ENCODE data around the gene SLC35E4.

SLC35E4 gene

GRCh38 chr22:30601464-30601863 lies 34.1 kb upstream of the SLC35E4 start:
- TF ChIP-seq YY1 (IDR thresholded peaks at IDR 0.05; ENCODE audit: low read depth) (no peak), TEAD4 (IDR thresholded peaks at IDR 0.05) (no peak)

GRCh38 chr22:30602049-30602448 lies 33.5 kb upstream of the SLC35E4 start:
- peak; percentile 54 for TF ChIP-seq RAD21 (IDR thresholded peaks at IDR 0.05; ENCODE audit: low read depth)
- no peak for TF ChIP-seq USF1 (IDR thresholded peaks at IDR 0.05)
- no peak for TF ChIP-seq MAX (IDR thresholded peaks at IDR 0.05)

GRCh38 chr22:30603801-30604200 lies 31.8 kb upstream of the SLC35E4 start:
- TF ChIP-seq CEBPB (IDR thresholded peaks at IDR 0.05) = no peak
- TF ChIP-seq NFIC (IDR thresholded peaks at IDR 0.05) = no peak
- no peak for TF ChIP-seq FOXM1 (IDR thresholded peaks at IDR 0.05; ENCODE audit: borderline replicate concordance, low read depth)
- TF ChIP-seq REST (IDR thresholded peaks at IDR 0.05; ENCODE audit: low read depth) = no peak
- no peak for TF ChIP-seq RAD21 (IDR thresholded peaks at IDR 0.05; ENCODE audit: low read depth)
- TF ChIP-seq YY1 (IDR thresholded peaks at IDR 0.05; ENCODE audit: low read depth) = no peak
- no peak for TF ChIP-seq ZBTB7A (IDR thresholded peaks at IDR 0.05; ENCODE audit: low read depth)
- TF ChIP-seq EP300 (IDR thresholded peaks at IDR 0.05; ENCODE audit: borderline replicate concordance) = no peak
- TF ChIP-seq CREB1 (IDR thresholded peaks at IDR 0.05; ENCODE audit: low read depth) = no peak
- TF ChIP-seq EGR1 (IDR thresholded peaks at IDR 0.05) = no peak

- TF ChIP-seq FOXM1 (IDR thresholded peaks at IDR 0.05; ENCODE audit: borderline replicate concordance, low read depth) (no peak), NFIC (IDR thresholded peaks at IDR 0.05) (no peak), EGR1 (IDR thresholded peaks at IDR 0.05) (no peak), REST (IDR thresholded peaks at IDR 0.05; ENCODE audit: low read depth) (no peak), YY1 (IDR thresholded peaks at IDR 0.05; ENCODE audit: low read depth) (no peak), ZBTB7A (IDR thresholded peaks at IDR 0.05; ENCODE audit: low read depth) (no peak), USF1 (IDR thresholded peaks at IDR 0.05) (no peak), RAD21 (IDR thresholded peaks at IDR 0.05; ENCODE audit: low read depth) (no peak), MAX (IDR thresholded peaks at IDR 0.05) (no peak), CEBPB (IDR thresholded peaks at IDR 0.05) (no peak), EP300 (IDR thresholded peaks at IDR 0.05; ENCODE audit: borderline replicate concordance) (no peak), CREB1 (IDR thresholded peaks at IDR 0.05; ENCODE audit: low read depth) (no peak)
These were observed 30.9 kb upstream of the SLC35E4 start for GRCh38 chr22:30604723-30605122.

- peak; percentile 57; the same call in 1 of the 2 replicates for TF ChIP-seq MAX (IDR thresholded peaks at IDR 0.05)
- TF ChIP-seq TCF12 (IDR thresholded peaks at IDR 0.05; ENCODE audit: low read depth) = no peak
These were observed 30.0 kb upstream of the SLC35E4 start for GRCh38 chr22:30605449-30606110.

GRCh38 chr22:30606455-30607299 lies 28.9 kb upstream of the SLC35E4 start, which contains the start of gene TCN2:
Gene TCN2, plus strand, starts transcription at chr22:30607174. Its CDS starts 158 bp downstream, at chr22:30607332.
- TF ChIP-seq ZBTB7A (IDR thresholded peaks at IDR 0.05; ENCODE audit: low read depth) = no peak
- no peak for TF ChIP-seq FOXM1 (IDR thresholded peaks at IDR 0.05; ENCODE audit: borderline replicate concordance, low read depth)
- no peak for TF ChIP-seq RAD21 (IDR thresholded peaks at IDR 0.05; ENCODE audit: low read depth)
- peak; percentile 72 for TF ChIP-seq MAX (IDR thresholded peaks at IDR 0.05)
- TF ChIP-seq EGR1 (IDR thresholded peaks at IDR 0.05) = no peak
- TF ChIP-seq REST (IDR thresholded peaks at IDR 0.05; ENCODE audit: low read depth) = no peak
- peak; percentile 97 for TF ChIP-seq USF1 (IDR thresholded peaks at IDR 0.05)
- no peak for TF ChIP-seq TAF1 (IDR thresholded peaks at IDR 0.05; ENCODE audit: low read depth)
- TF ChIP-seq YY1 (IDR thresholded peaks at IDR 0.05; ENCODE audit: low read depth) = no peak
- no peak for TF ChIP-seq CREB1 (IDR thresholded peaks at IDR 0.05; ENCODE audit: low read depth)
- no peak for TF ChIP-seq NFIC (IDR thresholded peaks at IDR 0.05)
- no peak for TF ChIP-seq TCF12 (IDR thresholded peaks at IDR 0.05; ENCODE audit: low read depth)
- TF ChIP-seq EP300 (IDR thresholded peaks at IDR 0.05; ENCODE audit: borderline replicate concordance) = no peak
- peak; percentile 59 for TF ChIP-seq TEAD4 (IDR thresholded peaks at IDR 0.05)
